ENCODE results near the gene CTDSPL.
"Not testable (repeated sequence)": the region's sequence is repeated elsewhere in the genome, so short reads cannot be mapped to it uniquely, and the experiment has no call there.

CTDSPL gene, protein sequence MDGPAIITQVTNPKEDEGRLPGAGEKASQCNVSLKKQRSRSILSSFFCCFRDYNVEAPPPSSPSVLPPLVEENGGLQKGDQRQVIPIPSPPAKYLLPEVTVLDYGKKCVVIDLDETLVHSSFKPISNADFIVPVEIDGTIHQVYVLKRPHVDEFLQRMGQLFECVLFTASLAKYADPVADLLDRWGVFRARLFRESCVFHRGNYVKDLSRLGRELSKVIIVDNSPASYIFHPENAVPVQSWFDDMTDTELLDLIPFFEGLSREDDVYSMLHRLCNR

GRCh38 chr3:37861620-37862041, at the start of gene CTDSPL:
TSS of gene CTDSPL (plus strand) at chr3:37861880. CDS start at chr3:37862200, 320 bp downstream.
- DNase-seq (ENCODE audit: low read depth), result peak; percentile 70

GRCh38 chr3:37812499-37812896, 49.2 kb upstream of the CTDSPL start:
- no peak for DNase-seq (ENCODE audit: low read depth)

- DNase-seq (ENCODE audit: low read depth), result no peak
These were observed 48.3 kb upstream of the CTDSPL start for GRCh38 chr3:37813403-37813802.

DNA sequence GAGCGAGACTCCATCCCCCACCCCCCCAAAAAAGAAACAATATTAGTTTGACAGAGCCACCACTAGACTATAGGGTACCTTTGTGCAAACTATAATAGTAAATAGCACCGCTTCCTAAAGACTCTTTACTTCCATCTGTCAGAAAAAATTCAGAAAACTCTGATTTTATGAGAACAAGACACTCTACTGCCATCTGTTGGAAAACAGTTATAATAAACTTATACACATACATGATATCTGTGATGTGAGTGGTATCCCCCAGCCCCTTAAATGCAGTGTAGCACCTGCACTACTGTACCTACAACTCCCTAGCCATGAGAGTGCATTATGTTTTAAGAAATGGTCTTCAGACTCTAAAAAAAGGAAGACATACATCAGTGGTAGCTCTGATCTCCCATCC, 47.1 kb upstream of the CTDSPL start:
- DNase-seq (ENCODE audit: low read depth), result no peak

DNA sequence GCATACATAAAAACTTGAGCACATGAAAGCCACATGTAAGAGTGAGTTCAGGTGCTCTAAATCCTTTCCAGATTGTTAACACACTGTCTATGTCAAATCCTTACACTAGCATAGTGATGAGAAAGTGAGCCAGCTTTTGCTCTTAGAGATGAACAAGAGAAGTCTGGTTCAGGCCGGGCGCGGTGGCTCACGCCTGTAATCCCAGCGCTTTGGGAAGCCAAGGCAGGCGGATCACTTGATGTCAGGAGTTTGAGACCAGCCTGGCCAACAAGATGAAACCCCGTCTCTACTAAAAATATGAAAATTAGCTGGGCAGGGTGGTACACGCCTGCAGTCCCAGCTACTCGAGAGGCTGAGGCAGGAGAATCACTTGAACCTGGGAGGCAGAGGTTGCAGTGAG, 46.5 kb upstream of the CTDSPL start:
- not testable (repeated sequence) for DNase-seq (ENCODE audit: low read depth)

DNA sequence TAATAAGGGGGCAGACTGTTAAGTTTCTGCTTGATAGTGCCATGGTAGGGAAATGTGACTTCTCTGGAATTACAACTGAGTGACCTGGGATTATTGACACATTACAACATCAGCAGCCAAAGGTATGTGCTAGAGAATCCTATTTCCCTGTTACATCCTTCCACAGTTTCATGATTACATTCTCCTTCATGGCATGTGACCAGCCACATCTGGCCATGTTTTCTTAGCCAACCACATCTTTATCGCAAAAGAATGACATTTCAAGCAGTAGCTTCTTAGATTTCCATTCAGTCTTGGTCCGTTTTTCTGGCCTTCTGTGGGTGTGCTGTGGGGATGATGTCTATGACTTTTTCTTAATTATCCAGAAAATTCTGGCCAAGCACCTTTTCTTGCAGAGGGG, 45.4 kb upstream of the CTDSPL start:
- DNase-seq (ENCODE audit: low read depth), result peak; percentile 25

GRCh38 chr3:37819591-37819990, 42.1 kb upstream of the CTDSPL start:
- no peak for DNase-seq (ENCODE audit: low read depth)

DNA sequence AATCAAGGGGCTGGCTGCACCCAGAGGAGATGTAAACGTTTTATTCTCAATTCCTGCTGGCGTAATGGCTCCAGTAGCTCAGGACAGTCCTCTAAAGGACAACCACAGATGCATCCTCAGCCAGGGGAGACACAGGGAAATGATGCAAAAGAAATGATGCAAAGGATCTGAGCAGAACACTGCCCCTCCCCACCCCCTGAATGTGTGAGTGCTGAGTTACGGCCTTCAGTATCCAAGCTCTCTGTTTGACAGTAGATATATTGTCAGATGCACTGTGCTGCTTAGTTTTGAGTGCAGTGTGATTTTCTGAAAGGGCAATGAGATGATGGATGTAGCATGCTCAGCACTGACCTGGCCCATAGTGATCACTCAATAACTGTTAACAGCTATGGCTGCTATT, 41.4 kb upstream of the CTDSPL start:
- DNase-seq (ENCODE audit: low read depth), result no peak

DNA sequence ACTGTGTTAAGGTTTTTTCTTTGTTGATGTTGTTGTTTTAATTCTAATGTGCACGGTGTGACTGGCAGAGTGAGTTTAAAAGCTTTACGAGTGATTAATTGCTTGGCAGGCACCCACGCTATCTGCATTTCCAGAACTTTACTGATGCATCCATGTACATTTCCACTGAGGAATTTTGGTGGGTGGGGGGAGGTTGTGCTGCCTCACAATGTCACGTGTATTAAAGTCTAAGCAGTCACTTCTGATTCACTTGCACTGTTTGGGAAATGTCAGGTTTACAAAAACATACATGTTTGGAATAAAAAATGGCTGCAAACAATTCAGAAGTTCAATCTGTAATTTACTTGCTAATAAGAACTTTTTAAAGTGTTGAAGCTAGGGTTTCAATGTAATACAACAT, 38.5 kb upstream of the CTDSPL start:
- no peak for DNase-seq (ENCODE audit: low read depth)

DNA sequence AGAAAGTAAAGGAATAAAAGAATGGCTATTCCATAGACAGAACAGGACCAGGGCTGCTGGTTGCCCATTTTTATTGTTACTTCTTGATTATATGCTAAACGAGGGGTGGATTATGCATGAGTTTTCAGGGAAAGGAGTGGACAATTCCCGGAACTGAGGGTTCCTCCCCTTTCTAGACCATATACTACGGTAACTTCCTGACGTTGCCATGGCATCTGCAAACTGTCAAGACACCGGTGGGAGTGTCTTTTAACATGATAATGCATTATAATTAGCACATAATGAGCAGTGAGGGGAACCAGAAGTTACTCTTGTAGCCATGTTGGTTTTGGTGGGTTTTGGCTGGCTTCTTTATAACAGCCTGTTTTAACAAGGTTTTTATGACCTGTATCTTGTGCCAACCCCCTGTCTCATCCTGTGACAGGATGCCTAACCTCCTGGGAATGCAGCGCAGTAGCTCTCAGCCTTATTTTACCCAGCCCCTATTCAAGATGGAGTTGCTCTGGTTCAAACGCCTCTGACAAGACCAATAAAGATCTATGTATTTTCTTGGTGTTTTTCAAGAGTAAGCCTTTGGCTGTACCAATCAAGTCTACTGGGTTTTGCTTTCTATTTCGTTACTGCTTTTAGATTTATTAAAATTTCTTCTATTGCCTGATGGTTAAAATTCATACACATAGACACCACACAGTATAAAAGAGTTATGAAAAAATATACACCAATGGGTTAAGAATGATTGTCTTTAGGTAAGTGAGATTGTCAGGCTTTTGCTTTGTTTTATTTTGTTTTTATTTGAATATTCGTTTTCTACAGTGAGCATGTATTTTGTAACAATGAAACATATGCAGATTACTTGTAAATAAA, 37.4 kb upstream of the CTDSPL start:
- DNase-seq (ENCODE audit: low read depth), result no peak

- DNase-seq (ENCODE audit: low read depth), result no peak
These were observed 36.7 kb upstream of the CTDSPL start for GRCh38 chr3:37824954-37825328.

DNA sequence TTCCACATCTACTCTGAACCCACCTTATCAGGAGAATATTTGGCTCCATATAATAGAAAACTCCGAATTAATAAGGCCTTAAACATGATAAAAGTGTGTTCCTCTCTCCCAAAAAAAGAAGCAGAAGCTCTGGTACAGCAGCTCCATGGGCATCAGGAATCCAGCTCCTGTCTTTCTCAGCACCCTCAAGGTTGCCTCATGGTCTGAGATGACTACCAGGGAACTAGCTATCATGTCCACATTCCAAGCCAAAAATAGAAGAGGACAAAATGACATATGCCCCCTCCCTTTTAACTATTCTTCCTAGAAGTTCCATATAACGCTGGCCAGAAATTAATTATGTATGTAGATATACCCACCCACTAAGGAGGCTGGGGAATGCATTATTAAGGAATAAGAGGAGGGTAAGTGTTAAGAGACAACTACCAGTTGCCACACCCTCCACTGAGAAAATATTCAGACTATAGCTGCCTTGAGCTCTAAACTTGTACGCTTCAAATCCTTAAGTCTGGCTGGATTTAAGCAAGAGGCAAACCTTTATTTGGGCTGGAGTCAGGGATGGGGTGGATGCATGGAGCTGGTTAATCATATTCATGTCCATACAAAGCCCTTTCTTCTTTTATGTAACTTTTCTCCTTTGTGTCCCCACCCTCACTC, 35.8 kb upstream of the CTDSPL start:
- peak; percentile 32 for DNase-seq (ENCODE audit: low read depth)

DNA sequence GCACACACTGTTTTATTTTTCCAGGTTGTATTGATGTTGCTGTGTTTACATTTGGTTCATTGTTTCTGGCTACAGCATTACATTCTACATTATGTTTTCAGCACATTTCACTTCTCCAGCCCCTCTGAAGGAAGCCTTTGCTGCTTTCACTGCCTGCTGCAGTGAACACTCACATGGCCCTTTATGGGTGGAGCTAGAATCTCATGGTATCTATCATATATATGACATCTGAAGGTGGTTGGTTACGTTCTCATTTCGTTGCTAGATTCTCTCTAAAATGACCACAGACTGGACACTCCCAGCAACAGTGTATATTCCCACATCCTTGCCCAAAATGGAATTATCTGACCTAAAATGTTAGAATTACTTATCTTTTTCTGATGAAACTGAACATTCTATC, 35.2 kb upstream of the CTDSPL start:
- DNase-seq (ENCODE audit: low read depth), result no peak

DNA sequence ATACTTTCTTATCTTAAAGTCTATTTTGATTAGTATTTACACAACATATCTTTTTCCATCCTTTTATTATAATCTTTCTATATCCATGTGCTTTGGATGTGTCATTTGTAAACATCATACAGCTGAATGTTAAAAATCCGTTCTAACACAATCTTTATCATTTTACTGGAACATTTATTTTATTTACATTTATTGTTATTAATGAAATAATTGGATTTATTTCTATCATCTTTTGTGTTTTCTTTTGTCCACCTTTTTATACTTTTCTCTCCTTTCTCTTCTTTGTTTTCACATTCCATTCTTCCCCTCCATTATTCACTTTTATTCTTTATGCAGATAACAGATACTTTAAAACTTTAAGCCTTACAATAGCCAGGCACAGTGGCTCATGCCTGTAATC, 34.7 kb upstream of the CTDSPL start:
- DNase-seq (ENCODE audit: low read depth), result no peak

DNA sequence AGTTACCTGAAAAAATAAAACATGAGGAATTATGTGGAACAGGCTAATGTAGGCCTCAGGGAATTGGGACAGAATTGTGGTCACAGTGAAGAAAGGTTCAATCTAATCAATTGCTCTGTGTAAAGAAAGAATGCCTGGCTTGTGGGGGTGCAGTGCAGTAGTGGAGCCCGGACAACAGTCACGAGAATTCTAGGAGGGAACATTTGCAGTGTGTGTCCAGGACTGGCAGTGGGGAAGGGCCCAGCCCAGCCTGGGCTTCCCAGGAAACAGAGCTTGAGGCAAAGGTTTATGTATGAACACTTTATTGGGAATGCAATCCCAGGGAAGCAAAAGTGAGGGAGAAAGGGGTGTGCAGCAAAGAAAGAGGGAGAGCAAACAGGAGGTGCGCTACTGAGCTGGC, 29.2 kb upstream of the CTDSPL start:
- DNase-seq (ENCODE audit: low read depth), result no peak

DNA sequence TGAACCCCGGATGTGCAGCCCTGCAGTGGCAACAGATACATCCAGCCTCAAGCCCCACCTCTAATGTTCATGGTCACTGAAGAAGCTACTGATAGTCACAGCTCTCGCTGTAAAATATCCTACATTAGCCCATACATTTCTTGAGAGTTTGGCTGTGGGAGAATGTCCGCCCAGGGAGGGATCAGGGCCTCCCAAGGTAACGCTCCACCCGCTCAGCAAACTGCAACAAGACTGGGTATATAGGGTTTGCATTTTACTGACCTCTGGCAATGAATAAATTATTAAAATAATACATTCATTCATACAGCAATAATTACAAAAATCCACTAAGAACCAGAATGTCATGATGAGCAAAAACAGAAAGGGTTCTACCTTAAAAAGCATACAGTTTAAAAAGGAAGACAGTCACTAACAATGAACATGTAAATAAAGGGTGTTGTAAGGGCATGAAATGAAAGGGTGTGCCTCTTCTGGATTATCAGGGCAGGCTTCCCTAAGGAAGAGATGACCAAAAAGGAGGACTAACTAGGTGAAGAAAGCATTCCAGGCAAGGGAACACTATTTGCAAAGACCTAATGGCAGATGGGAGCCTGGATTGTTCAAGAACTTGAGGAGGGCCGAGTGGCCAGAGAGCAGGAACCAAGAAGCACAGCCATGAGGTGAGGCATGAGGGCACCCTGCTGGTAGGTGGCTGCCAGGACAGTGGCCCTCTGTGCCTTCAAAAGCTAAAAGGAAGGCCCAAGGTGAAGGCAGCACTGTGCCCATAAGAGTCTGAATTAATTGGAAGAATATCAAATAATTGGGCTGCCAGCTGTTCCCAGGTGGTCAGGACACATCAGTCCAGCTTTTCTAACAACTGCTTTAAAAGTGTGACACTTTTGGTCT, 28.1 kb upstream of the CTDSPL start:
- DNase-seq (ENCODE audit: low read depth), result no peak

DNA sequence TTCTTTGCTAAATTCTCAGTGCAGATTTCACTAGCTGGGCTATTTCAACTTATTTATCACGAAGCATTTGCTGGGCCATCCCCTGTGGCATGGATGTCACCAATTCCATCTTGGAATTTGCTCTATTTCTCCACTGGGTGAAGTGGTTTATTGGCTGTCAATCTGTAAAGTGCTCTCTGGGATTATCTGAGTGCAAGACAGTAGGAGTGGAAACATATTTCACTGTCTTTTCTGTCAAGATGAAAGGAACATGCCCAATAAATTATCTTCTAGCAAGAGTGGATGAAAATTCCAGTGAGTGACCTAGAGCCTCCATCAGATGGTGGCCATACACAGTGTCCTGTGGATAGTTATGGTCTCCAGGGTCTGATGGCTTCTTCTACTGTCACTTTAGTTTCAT, 25.1 kb upstream of the CTDSPL start:
- DNase-seq (ENCODE audit: low read depth), result no peak

- DNase-seq (ENCODE audit: low read depth), result no peak
These were observed 14.0 kb upstream of the CTDSPL start for GRCh38 chr3:37847689-37848088.

GRCh38 chr3:37849146-37849923, 12.3 kb upstream of the CTDSPL start:
- DNase-seq (ENCODE audit: low read depth), result peak; percentile 32

DNA sequence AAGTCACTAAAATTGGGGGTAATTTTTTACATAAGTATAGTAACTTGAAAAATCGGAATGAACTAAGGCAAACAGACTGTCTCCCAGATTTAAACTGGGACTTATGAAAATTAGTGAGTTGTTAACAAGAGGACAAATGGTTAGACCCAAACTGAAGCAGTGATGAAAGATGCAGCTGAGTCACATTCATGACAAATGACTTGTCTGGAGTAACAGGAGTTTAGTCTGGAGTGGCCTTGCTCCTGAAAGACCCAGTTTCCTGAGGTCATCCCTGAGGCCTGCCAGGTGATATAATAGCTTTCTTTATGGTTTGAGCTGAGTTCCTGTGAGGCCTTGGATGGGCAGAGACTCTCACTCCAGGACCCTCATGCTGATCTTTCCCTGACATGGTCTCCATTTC, 9.6 kb upstream of the CTDSPL start:
- peak; percentile 56 for DNase-seq (ENCODE audit: low read depth)

DNA sequence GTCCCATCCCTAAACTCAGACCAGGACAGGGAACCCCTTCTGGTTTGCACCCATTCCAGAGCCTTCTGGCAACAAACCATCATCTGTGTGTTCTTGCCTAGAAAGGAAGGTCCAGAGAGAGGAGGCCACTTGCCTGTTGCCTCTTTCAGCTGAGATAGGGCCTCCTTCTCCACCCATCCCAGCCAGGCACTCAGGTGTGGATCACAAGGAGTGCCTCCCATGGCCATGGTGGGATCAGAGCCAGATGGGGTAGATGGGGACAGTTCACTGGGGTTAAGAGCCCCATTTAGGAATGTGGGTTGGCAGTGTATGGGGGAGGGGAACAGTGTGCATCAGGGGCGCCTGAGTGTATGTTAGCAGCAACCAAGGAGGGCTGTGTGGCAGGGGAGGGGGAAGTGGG, 8.9 kb upstream of the CTDSPL start:
- DNase-seq (ENCODE audit: low read depth), result no peak
